Trophoblast cell (in vitro differentiated cells and primary cell): Measurements from ENCODE around the gene SP110.

Experiments
- DNase-seq, 2 donors: peaks; one replicate each; pipeline ENCODE4 v3.0.0-alpha.2; 2016
- H2AFZ ChIP-seq: 2 replicates; pipeline ENCODE4 v1.6.1; 2013; ENCODE audit warnings: low read length, moderate library complexity, mild to moderate bottlenecking; ENCODE audit not compliant: insufficient read depth, poor library complexity
- H2AK5ac ChIP-seq: 2 replicates; pipeline ENCODE4 v1.6.1; 2013; ENCODE audit warnings: mild to moderate bottlenecking, low read length
- H2BK120ac ChIP-seq: 2 replicates; pipeline ENCODE4 v1.6.1; 2013; ENCODE audit warnings: low read length, mild to moderate bottlenecking, moderate library complexity; ENCODE audit not compliant: insufficient read depth, poor library complexity
- H2BK12ac ChIP-seq: 2 replicates; pipeline ENCODE4 v1.6.1; 2013; ENCODE audit warnings: mild to moderate bottlenecking, low read length, moderate library complexity
- H2BK5ac ChIP-seq: 2 replicates; pipeline ENCODE4 v1.6.1; 2013; ENCODE audit warnings: low read length, low read depth, moderate library complexity, mild to moderate bottlenecking; ENCODE audit not compliant: poor library complexity
- H3K14ac ChIP-seq: 2 replicates; pipeline ENCODE4 v1.6.1; 2013; ENCODE audit warnings: mild to moderate bottlenecking, low read length
- H3K18ac ChIP-seq: 2 replicates; pipeline ENCODE4 v1.6.1; 2013; ENCODE audit warnings: mild to moderate bottlenecking, low read length
- H3K23ac ChIP-seq: 2 replicates; pipeline ENCODE4 v1.6.1; 2013; ENCODE audit warnings: low read length
- H3K27ac ChIP-seq: 2 replicates; pipeline ENCODE4 v1.5.1; 2013; ENCODE audit warnings: low read depth, mild to moderate bottlenecking, inconsistent platforms, low read length, moderate library complexity
- H3K27me3 ChIP-seq: 2 replicates; pipeline ENCODE4 v1.6.1; 2013; ENCODE audit warnings: inconsistent platforms, mild to moderate bottlenecking, low read length, moderate library complexity; ENCODE audit not compliant: insufficient read depth
- H3K36me3 ChIP-seq, 2 experiments: 1 replicate in 1 of 2; 2 replicates in 1 of 2; pipeline ENCODE4 v1.6.1; 2013; ENCODE audit warnings: low read length in 2 of 2, mild to moderate bottlenecking in 2 of 2, moderate library complexity in 1 of 2; ENCODE audit not compliant: insufficient read depth in 2 of 2, control insufficient read depth in 1 of 2
- H3K4ac ChIP-seq: 2 replicates; pipeline ENCODE4 v1.6.1; 2013; ENCODE audit warnings: low read depth, mild to moderate bottlenecking, low read length, moderate library complexity
- H3K4me1 ChIP-seq, 2 experiments: 1 replicate in 1 of 2; 2 replicates in 1 of 2; pipeline ENCODE4 v1.6.1; 2013; ENCODE audit warnings: low read length in 2 of 2, mild to moderate bottlenecking in 2 of 2, moderate library complexity in 1 of 2; ENCODE audit not compliant: insufficient read depth in 2 of 2, control insufficient read depth in 1 of 2
- H3K4me2 ChIP-seq: 2 replicates; pipeline ENCODE4 v1.6.1; 2013; ENCODE audit warnings: inconsistent platforms, mild to moderate bottlenecking, low read length, moderate library complexity
- H3K4me3 ChIP-seq: 2 replicates; pipeline ENCODE4 v1.5.1; 2013; ENCODE audit warnings: mild to moderate bottlenecking, low read depth, low read length, inconsistent platforms
- H3K79me1 ChIP-seq: one replicate; pipeline ENCODE4 v1.6.1; 2013; ENCODE audit warnings: low read length
- H3K79me2 ChIP-seq: 2 replicates; pipeline ENCODE4 v1.6.1; 2013; ENCODE audit warnings: low read length, mild to moderate bottlenecking; ENCODE audit not compliant: control insufficient read depth, insufficient read depth, poor library complexity
- H3K9ac ChIP-seq: 2 replicates; pipeline ENCODE4 v1.6.1; 2013; ENCODE audit warnings: mild to moderate bottlenecking, low read length
- H3K9me3 ChIP-seq: 2 replicates; pipeline ENCODE4 v1.6.1; 2013; ENCODE audit warnings: low read depth, mild to moderate bottlenecking, control low read depth, inconsistent platforms, low read length; ENCODE audit not compliant: insufficient read depth
- H4K12ac ChIP-seq: 2 replicates; pipeline ENCODE4 v1.6.1; 2013; ENCODE audit warnings: low read depth, mild to moderate bottlenecking, low read length, moderate library complexity
- H4K8ac ChIP-seq: 2 replicates; pipeline ENCODE4 v1.6.1; 2013; ENCODE audit warnings: low read depth, mild to moderate bottlenecking, low read length, moderate library complexity
- H4K91ac ChIP-seq: one replicate; pipeline ENCODE4 v1.6.1; 2013; ENCODE audit warnings: low read depth, mild to moderate bottlenecking, low read length, moderate library complexity
- WGBS: extraction: QIAGEN DNeasy Blood & Tissue Kit; methylation state at CpG from one replicate; pipeline ENCODE4 v1.1.7; 2013; ENCODE audit warnings: missing lambda C conversion rate; ENCODE audit not compliant: insufficient read length, insufficient coverage; ENCODE audit errors: extremely low coverage; 5-methylcytosine and 5-hydroxymethylcytosine counted together

Gene SP110

DNA sequence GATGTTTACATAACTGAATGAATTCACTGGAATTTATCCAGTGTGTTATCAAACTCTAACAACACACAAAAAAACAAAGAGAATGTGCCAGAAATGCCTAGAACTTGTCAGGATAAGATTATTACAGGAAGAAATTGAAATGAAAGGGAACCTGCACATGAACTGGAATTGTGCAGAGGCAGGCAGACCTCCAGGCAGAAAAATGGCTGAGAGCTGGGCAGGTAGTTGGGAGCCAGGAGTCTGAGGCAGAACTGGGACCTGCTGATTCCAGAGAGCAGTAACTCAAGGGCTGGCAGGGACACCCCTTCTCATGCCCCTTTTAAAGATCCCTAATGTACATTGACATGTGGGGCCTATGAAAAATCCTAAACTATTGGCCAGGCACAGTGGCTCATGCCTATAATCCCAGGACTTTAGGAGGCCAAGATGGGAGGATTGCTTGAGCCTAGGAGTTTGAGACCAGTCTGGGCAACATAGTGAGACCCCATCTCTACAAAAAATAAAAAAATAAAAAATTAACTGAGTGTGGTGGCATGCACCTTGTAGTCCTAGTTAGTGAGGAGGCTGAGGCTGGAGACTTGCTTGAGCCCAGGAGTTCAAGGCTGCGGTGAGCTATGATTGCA is 674 bp upstream of the SP110 start:
- H3K4me2 ChIP-seq = no peak overlapping the region

DNA sequence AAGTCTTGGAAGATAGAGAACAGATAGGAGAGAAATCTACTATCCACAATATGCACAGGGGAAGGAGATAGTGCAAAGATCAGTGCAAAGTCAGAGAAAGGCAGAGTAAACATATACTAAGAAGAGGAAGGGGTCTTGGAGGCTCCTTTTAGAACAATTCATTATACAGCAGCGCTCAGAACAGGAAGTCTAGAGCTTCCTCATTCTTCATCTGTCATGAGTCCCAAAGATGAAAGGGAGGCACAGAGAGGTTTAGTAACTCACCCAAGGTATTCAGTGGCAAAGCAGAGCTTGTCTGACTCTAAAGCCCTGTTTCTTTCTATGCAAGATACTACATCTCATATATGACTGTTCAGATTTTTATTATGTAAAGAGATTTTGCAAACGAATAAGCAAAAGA is 1.4 kb downstream of the SP110 start:
- no peak overlapping the region for H3K23ac ChIP-seq
- H4K8ac ChIP-seq = no peak overlapping the region
- H3K14ac ChIP-seq = no peak overlapping the region
- no peak overlapping the region for H2AFZ ChIP-seq
- no peak overlapping the region for H2BK5ac ChIP-seq
- no CpG with 5 or more reads among the region's 2 CpGs for WGBS
- H2BK120ac ChIP-seq = no peak overlapping the region
- H3K36me3 ChIP-seq = no peaks in the 10 kb centered on the region
- no peak overlapping the region for H2AK5ac ChIP-seq
- H3K79me1 ChIP-seq = peaks cover 13% of the 10 kb centered on the region
- H3K79me2 ChIP-seq = peaks cover 4% of the 10 kb centered on the region
- DNase-seq = peak in 1 of 2 donors; percentile 35
- H4K91ac ChIP-seq = no peak overlapping the region
- H3K27ac ChIP-seq = no peak overlapping the region
- H3K4me3 ChIP-seq = no peak overlapping the region
- H3K4ac ChIP-seq = no peak overlapping the region
- H3K4me1 ChIP-seq = peaks cover 12 to 13% of the 10 kb centered on the region in 2 experiments
- H4K12ac ChIP-seq = no peak overlapping the region
- no peak overlapping the region for H2BK12ac ChIP-seq
- H3K9me3 ChIP-seq = no peaks in the 10 kb centered on the region
- H3K18ac ChIP-seq = no peak overlapping the region
- no peak overlapping the region for H3K4me2 ChIP-seq
- H3K27me3 ChIP-seq = no peaks in the 10 kb centered on the region
- no peak overlapping the region for H3K9ac ChIP-seq

More for the DNA sequence above, 674 bp upstream of the SP110 start:
- Histone ChIP-seq H3K4me3 (no peak overlapping the region), H3K23ac (no peak overlapping the region), H4K8ac (peak overlapping the region; percentile 95), H3K4ac (no peak overlapping the region), H2BK5ac (no peak overlapping the region), H4K91ac (peak overlapping the region; percentile 74), H3K36me3 (no peaks in the 10 kb centered on the region), H3K9me3 (no peaks in the 10 kb centered on the region), H3K79me2 (peaks cover 4% of the 10 kb centered on the region), H2AFZ (peak overlapping the region; percentile 62), H3K79me1 (peaks cover 13% of the 10 kb centered on the region), H3K9ac (no peak overlapping the region), H2BK12ac (no peak overlapping the region), H3K18ac (no peak overlapping the region), H3K4me1 (peaks cover 13 to 16% of the 10 kb centered on the region in 2 experiments), H2AK5ac (no peak overlapping the region), H3K27ac (no peak overlapping the region), H3K27me3 (no peaks in the 10 kb centered on the region), H4K12ac (no peak overlapping the region), H2BK120ac (peak overlapping the region; percentile 63), H3K14ac (no peak overlapping the region)
- no peak for DNase-seq
- WGBS = no CpG with 5 or more reads among the region's 1 CpG

DNA sequence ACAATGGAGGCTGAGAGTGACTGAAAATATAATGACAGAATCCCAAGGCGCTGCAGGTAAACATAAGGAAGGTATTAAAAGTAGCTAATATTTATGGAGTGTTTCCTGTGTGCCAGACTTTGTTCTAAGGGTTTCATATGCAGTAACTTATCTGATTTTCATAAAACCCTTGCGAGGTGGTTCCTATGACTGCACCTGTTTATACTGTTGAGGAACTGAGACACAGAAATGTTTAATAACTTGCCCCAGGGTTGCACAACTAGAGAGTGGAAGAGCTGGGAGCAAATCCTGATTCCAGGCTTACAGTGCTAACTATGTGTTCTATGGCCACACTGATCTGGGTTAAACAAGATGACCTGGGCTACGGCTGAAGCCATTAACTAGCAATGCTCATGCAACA is 2.4 kb downstream of the SP110 start:
- Histone ChIP-seq H2BK5ac (no peak overlapping the region), H3K79me1 (peaks cover 9% of the 10 kb centered on the region), H4K12ac (no peak overlapping the region), H3K36me3 (no peaks in the 10 kb centered on the region), H3K27me3 (no peaks in the 10 kb centered on the region), H4K91ac (no peak overlapping the region), H3K14ac (no peak overlapping the region), H3K23ac (no peak overlapping the region), H3K4ac (no peak overlapping the region), H3K9me3 (no peaks in the 10 kb centered on the region), H3K4me3 (no peak overlapping the region), H3K4me2 (no peak overlapping the region), H3K18ac (no peak overlapping the region), H4K8ac (no peak overlapping the region), H2BK120ac (no peak overlapping the region), H2BK12ac (no peak overlapping the region), H3K4me1 (peaks cover 7 to 11% of the 10 kb centered on the region in 2 experiments), H2AK5ac (no peak overlapping the region), H3K27ac (no peak overlapping the region), H3K79me2 (peaks cover 4% of the 10 kb centered on the region), H3K9ac (no peak overlapping the region), H2AFZ (no peak overlapping the region)
- DNase-seq = no peak
- WGBS = no CpG with 5 or more reads among the region's 3 CpGs

GRCh38 chr2:230216489-230216888 is 3.3 kb downstream of the SP110 start:
- no peak overlapping the region for H4K8ac ChIP-seq
- no peak overlapping the region for H4K12ac ChIP-seq
- no peak overlapping the region for H2AK5ac ChIP-seq
- no peak overlapping the region for H4K91ac ChIP-seq
- peaks cover 7% of the 10 kb centered on the region for H3K79me1 ChIP-seq
- H2BK12ac ChIP-seq = no peak overlapping the region
- H2BK5ac ChIP-seq = no peak overlapping the region
- H2BK120ac ChIP-seq = no peak overlapping the region
- no peak overlapping the region for H3K9ac ChIP-seq
- no peak for DNase-seq
- H3K4me2 ChIP-seq = no peak overlapping the region
- H3K23ac ChIP-seq = no peak overlapping the region
- H3K27ac ChIP-seq = no peak overlapping the region
- peaks cover 5 to 6% of the 10 kb centered on the region in 2 experiments for H3K4me1 ChIP-seq
- no peak overlapping the region for H2AFZ ChIP-seq
- no CpG with 5 or more reads among the region's 1 CpG for WGBS
- no peaks in the 10 kb centered on the region for H3K9me3 ChIP-seq
- no peaks in the 10 kb centered on the region for H3K27me3 ChIP-seq
- no peak overlapping the region for H3K14ac ChIP-seq
- H3K18ac ChIP-seq = no peak overlapping the region
- peaks cover 4% of the 10 kb centered on the region for H3K79me2 ChIP-seq
- no peak overlapping the region for H3K4me3 ChIP-seq
- H3K4ac ChIP-seq = no peak overlapping the region
- peaks cover 0 to 1% of the 10 kb centered on the region in 2 experiments for H3K36me3 ChIP-seq
